ENCODE data around the gene AARS2.

- TF ChIP-seq CTCF (IDR thresholded peaks at IDR 0.05 in 2 of 3, conservative IDR thresholded peaks at IDR 0.05 in 1 of 3; ENCODE audit: control insufficient read depth in 2 of 3, extremely low read depth in 1 of 3, insufficient read depth in 1 of 3, low read depth in 3 of 3, low read length in 3 of 3), result no peak
- TF ChIP-seq EED (IDR thresholded peaks at IDR 0.05; ENCODE audit: low read depth), result no peak
- no peak for TF ChIP-seq POLR2A (IDR thresholded peaks at IDR 0.05; ENCODE audit: low read depth, low read length)
- no peak for TF ChIP-seq SIX5 (IDR thresholded peaks at IDR 0.05; ENCODE audit: low read depth, low read length, severe bottlenecking)
- no peak for TF ChIP-seq MTA3 (IDR thresholded peaks at IDR 0.05; ENCODE audit: borderline replicate concordance, low read length)
- TF ChIP-seq ZBTB4 (CRISPR knock-in tag; IDR thresholded peaks at IDR 0.05), result no peak
- TF ChIP-seq PBX3 (IDR thresholded peaks at IDR 0.05; ENCODE audit: insufficient replicate concordance, low read depth, low read length), result no peak
- TF ChIP-seq TCF12 (IDR thresholded peaks at IDR 0.05; ENCODE audit: low read depth, low read length), result no peak
- TF ChIP-seq NBN (IDR thresholded peaks at IDR 0.05), result no peak
- TF ChIP-seq RCOR1 (conservative IDR thresholded peaks at IDR 0.05; ENCODE audit: low read depth, low read length), result no peak
- no peak for TF ChIP-seq ZZZ3 (IDR thresholded peaks at IDR 0.05; ENCODE audit: control insufficient read depth, insufficient read length, low read depth)
- TF ChIP-seq TCF7 (IDR thresholded peaks at IDR 0.05; ENCODE audit: borderline replicate concordance), result no peak
- no peak for TF ChIP-seq IKZF1 (conservative IDR thresholded peaks at IDR 0.05)
- no peak for TF ChIP-seq CBX5 (IDR thresholded peaks at IDR 0.05; ENCODE audit: low read depth)
These were observed 39.5 kb downstream of the AARS2 start for GRCh38 chr6:44273617-44274016.
